ENCODE measurements around the gene EGFR.

Gene EGFR

GRCh38 chr7:55209366-55209765 is 190.5 kb downstream of the EGFR start:
- no peak for DNase-seq (ENCODE audit: low spot score)
- Histone ChIP-seq H3K27ac (no peak overlapping the region), H3K4me3 (no peak overlapping the region)

GRCh38 chr7:55210176-55210575 is 191.4 kb downstream of the EGFR start:
- DNase-seq (ENCODE audit: low spot score) = no peak
- TF ChIP-seq CTCF (IDR thresholded peaks at IDR 0.05) = no peak
- no peak overlapping the region for H3K27ac ChIP-seq
- no peak overlapping the region for H3K4me3 ChIP-seq

More at GRCh38 chr7:55209366-55209765, 190.5 kb downstream of the EGFR start:
- no peak for TF ChIP-seq CTCF (IDR thresholded peaks at IDR 0.05)

GRCh38 chr7:55210716-55211115 is 191.9 kb downstream of the EGFR start:
- Histone ChIP-seq H3K4me3 (no peak overlapping the region), H3K27ac (no peak overlapping the region)
- TF ChIP-seq CTCF (IDR thresholded peaks at IDR 0.05) = no peak
- DNase-seq (ENCODE audit: low spot score) = no peak

GRCh38 chr7:55211726-55212125 is 192.9 kb downstream of the EGFR start:
- Histone ChIP-seq H3K27ac (no peak overlapping the region), H3K4me3 (no peak overlapping the region)
- no peak for TF ChIP-seq CTCF (IDR thresholded peaks at IDR 0.05)
- DNase-seq (ENCODE audit: low spot score) = no peak

- H3K27ac ChIP-seq = no peak overlapping the region
Observed at GRCh38 chr7:55212176-55212575, 193.4 kb downstream of the EGFR start.

GRCh38 chr7:55212838-55213237 is 194.0 kb downstream of the EGFR start:
- no peak overlapping the region for H3K4me3 ChIP-seq
- DNase-seq (ENCODE audit: low spot score) = no peak
- no peak for TF ChIP-seq CTCF (IDR thresholded peaks at IDR 0.05)
- H3K27ac ChIP-seq = no peak overlapping the region

More at GRCh38 chr7:55212176-55212575, 193.4 kb downstream of the EGFR start:
- H3K4me3 ChIP-seq = no peak overlapping the region
- no peak for DNase-seq (ENCODE audit: low spot score)
- TF ChIP-seq CTCF (IDR thresholded peaks at IDR 0.05) = no peak

- Histone ChIP-seq H3K27ac (no peak overlapping the region), H3K4me3 (no peak overlapping the region)
- no peak for DNase-seq (ENCODE audit: low spot score)
- TF ChIP-seq CTCF (IDR thresholded peaks at IDR 0.05) = no peak
Observed at GRCh38 chr7:55214707-55215106, 195.9 kb downstream of the EGFR start.

Data from coronary artery (tissue), 2 donors.